Measurements from ENCODE around the gene GJA3. TPM values are rescaled to one million over a fixed set of nuclear protein-coding genes. Genes with fewer than 3 reads are reported as not detected.

GJA3 gene
- 0.11 and 0.78 TPM in 2 replicates for total RNA-seq

DNA sequence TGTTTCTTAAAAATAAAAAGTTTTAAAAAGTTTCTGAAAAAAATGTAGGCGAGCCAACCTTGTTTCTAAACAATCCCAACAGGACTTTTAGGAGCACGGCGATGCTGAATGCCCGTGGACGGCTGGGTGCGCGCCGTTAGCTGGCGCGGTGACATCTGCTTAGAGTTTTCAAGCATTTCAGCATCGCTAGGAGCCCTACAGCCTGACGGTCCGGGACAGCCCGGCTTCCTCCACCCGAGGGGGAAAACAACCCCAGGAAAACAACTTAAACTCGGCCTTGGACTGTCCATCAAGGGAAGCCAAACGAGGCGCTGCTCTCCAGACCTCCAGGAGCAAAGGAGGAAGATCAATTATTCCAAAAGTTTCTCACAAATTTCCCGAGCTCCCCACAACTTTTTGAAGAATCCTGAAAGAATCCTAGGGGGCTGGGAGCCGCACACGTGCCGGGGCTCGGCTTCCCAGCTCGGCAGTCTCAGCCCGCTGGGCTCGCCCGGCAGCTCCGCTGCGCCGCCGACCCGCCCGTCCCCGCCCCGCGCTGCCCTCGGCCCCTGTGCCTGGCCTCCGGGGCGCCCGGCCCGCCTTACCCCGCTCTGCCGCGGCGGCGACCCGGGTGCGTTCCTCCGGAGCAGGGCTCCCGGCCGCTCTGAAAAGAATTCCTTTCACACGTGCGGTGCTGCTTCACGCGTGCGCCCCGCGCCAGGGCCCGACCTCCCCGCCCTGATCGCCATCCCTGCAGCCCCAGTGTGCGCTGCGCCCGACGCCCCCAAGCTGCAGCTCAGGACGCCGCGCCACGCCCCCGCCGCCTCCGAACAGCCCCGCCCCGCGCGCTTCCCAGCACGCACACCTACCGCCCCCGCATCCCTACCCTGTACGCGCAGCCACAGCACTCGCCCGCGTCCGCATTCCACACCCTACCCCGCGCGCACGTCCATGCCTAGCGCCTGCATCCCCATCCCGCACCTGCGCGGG, at the start of gene GJA3:
Gene GJA3, minus strand, starts transcription at position 747 of the 969 bp plus-strand sequence. CDS start 17,764 bp downstream, outside the sequence.

DNA sequence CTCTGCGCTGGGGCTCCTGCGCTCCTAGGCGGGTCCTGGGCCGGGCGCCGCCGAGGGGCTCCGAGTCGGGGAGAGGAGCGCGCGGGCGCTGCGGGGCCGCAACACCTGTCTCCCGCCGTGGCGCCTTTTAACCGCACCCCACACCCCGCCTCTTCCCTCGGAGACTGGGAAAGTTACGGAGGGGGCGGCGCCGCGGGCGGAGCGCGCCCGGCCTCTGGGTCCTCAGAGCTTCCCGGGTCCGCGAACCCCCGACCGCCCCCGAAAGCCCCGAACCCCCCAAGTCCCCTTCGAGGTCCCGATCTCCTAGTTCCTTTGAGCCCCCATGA, 31.9 kb upstream of the GJA3 start, which contains the start of gene GJB2:
Gene GJB2, minus strand, starts transcription at position 103 of the 326 bp plus-strand sequence. CDS start 3,357 bp downstream, outside the sequence.

Other genes starting within 250 kb of the GJA3 start
- 21.1 and 27.3 TPM in 2 replicates for gene ZMYM2, start 202.3 kb downstream of the GJA3 start, total RNA-seq
- gene GJB2, start 31.9 kb upstream of the GJA3 start, total RNA-seq = 409 and 921 TPM in 2 replicates
- gene GJB6, start 71.3 kb upstream of the GJA3 start, total RNA-seq = 54.5 and 220 TPM in 2 replicates

Measured in hair follicular keratinocyte (primary cell).